NB4 (cell line): ENCODE data around the gene CNTNAP2.

Source experiments
- CTCF ChIP-seq: IDR thresholded peaks from one replicate; pipeline ENCODE4 v1.5.1; 2012; ENCODE audit warnings: low read depth, low read length
- POLR2A ChIP-seq: IDR thresholded peaks from 2 replicates; pipeline ENCODE4 v1.6.1; 2011; ENCODE audit warnings: mild to moderate bottlenecking; ENCODE audit not compliant: insufficient read length; ENCODE audit errors: extremely low read depth

- no peak for TF ChIP-seq CTCF
- TF ChIP-seq POLR2A, result no peak
Measured at GRCh38 chr7:147605323-147605722, 1488.7 kb downstream of the CNTNAP2 start.
